Choroid plexus epithelial cell (primary cell): ENCODE data around the gene BRD9.
"Not testable (repeated sequence)": the region's sequence is repeated elsewhere in the genome, so short reads cannot be mapped to it uniquely, and the experiment has no call there.

Experiments used
- DNase-seq: peaks from one replicate; pipeline ENCODE4 v3.0.0-alpha.2; 2010; ENCODE audit warnings: low read depth
- H3K4me3 ChIP-seq: 2 replicates; pipeline ENCODE4 v1.5.1; 2011; ENCODE audit warnings: low read depth, mild to moderate bottlenecking, control low read depth, low read length, moderate library complexity
- CTCF ChIP-seq: conservative IDR thresholded peaks from 2 replicates; pipeline ENCODE4 v1.5.1; 2011; ENCODE audit warnings: low read depth, mild to moderate bottlenecking, control low read depth, inconsistent platforms, low read length, moderate library complexity

Gene BRD9

GRCh38 chr5:892394-893136 is at the start of gene BRD9, which contains the start of gene TRIP13:
Gene BRD9, minus strand, starts transcription at chr5:892801. Its CDS starts 144 bp downstream, at chr5:892657.
Gene TRIP13, plus strand, starts transcription at chr5:892884. Its CDS starts 115 bp downstream, at chr5:892999.
- H3K4me3 ChIP-seq: peak within 1 kb of the TSS; percentile 89
- DNase-seq: peak; percentile 74
- TF ChIP-seq CTCF: no peak

DNA sequence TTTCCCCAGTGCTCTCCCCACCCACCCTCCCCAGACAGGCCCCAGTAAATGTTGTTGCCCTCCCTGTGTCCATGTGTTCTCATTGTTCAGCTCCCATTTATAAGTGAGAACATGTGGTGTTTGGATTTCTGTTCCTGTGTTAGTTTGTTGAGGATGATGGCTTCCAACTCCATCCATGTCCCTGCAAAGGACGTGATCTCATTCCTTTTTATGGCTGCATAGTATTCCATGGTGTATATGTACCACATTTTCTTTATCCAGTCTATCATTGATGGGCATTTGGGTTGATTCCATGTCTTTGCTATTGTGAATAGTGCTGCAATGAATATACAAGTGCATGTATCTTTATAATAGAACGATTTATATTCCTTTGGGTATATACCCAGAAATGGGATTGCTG is 48.1 kb upstream of the BRD9 start:
- H3K4me3 ChIP-seq, DNase-seq: not testable (repeated sequence)

- no peak for DNase-seq
- TF ChIP-seq CTCF: no peak
- no peak overlapping the region for H3K4me3 ChIP-seq
Observed at GRCh38 chr5:939368-939767, 46.8 kb upstream of the BRD9 start.

GRCh38 chr5:937151-937924 is 44.7 kb upstream of the BRD9 start:
- DNase-seq: no peak
- no peak overlapping the region for H3K4me3 ChIP-seq
- TF ChIP-seq CTCF: no peak

DNA sequence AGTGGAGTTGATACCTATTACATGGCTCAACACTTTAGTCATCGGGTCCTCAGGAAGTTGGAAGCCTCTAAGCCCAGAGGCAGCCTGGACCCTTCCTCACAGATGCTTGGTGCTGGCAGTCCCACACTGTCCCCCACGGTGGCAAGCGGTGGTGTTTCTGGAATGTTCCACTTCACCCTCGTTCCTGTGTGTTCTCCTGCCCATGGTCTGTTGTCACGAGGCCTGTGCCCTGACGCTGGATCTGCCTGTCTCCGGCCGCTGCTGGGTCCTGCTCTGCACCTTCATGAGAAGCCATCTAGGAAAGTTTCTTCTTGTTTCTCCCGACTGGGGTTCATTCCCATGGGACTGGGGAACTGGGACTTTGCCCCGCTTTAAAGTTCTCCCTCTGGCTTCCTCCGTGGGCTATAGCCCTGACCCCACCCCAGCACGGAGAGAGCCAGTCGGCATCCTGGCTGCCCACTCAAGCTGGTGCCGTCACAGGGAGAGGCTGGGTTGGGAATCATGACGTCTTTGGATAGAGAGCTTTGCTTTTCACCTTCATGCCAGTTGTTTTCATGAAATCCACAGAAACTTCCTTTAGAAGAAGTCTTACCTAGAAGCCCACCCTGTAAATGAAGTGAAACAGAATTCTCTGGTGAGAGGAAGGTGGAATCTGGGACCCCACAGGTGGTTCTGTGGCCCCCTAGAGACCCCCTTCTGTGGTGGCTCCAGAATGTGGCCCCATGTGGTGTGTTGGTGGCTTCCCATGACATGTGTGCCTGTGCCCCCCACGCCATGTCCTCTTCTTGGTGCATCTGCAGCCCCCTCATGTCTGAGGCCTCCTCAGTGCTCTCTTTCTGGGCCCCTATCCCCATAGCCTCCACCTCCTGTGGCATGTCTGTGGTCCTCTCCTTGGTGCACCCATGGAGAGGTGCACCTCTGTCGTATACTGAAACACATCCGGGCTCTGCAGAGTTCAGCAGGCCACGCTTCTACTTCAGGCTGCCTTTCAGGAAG is 43.8 kb upstream of the BRD9 start:
- TF ChIP-seq CTCF: no peak
- no peak for DNase-seq
- H3K4me3 ChIP-seq: no peak overlapping the region

- no peak for TF ChIP-seq CTCF
- DNase-seq: no peak
- no peak overlapping the region for H3K4me3 ChIP-seq
Observed at GRCh38 chr5:935510-936084, 43.0 kb upstream of the BRD9 start.
